GM21825 (cell line): ENCODE results near the gene HOXA5.

Experiments used
- ATAC-seq: cut with Tn5 transposase; IDR thresholded peaks from one replicate; pipeline ENCODE4 v1.9.1; 2021; ENCODE audit warnings: mild to moderate bottlenecking, moderate library complexity; ENCODE audit not compliant: unreplicated experiment

The HOXA5 gene

DNA sequence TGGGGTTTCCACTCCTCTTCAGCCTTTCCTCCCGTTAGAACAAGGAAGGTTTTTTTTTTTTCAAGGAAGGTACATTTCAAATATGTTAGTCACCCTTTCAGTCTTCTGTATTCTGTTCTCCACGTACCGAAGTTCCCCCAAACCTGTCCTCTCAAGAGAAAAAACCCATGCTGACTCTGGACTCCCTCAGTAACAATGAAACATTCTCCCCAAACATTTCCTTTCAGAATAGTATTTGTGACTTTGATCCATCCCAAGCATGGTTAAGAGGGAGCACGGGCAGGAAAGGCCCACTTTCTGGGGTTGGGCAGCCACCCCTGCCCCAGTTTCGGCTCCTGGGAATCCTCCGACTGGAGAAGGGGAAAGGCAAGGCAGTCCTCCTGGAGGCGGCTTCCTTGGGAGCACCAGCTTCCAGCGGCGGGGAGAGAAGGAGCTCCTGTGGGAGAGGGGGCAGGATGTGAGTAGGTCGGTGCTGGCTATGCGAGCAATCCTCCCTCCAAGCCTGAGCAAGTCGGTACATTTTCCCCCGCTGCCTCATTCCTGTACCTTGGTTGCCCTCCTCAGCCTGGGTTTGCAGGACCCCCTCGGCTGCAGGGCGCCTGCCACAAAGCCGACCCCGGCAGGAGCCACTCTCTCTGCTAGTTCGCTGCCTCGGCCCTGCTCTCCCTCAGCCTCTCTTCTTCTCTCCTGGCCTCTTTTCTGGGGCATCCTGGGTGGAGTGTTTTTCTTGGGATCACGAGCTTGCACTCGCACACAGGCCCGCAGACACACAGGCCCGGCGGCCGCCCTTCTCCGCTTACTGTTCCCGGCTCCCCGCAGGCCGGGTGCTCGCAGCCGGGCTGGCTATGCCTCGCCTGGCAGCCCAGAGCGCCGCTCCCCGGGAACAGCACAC lies 45.5 kb downstream of the HOXA5 start:
- ATAC-seq: no peak

DNA sequence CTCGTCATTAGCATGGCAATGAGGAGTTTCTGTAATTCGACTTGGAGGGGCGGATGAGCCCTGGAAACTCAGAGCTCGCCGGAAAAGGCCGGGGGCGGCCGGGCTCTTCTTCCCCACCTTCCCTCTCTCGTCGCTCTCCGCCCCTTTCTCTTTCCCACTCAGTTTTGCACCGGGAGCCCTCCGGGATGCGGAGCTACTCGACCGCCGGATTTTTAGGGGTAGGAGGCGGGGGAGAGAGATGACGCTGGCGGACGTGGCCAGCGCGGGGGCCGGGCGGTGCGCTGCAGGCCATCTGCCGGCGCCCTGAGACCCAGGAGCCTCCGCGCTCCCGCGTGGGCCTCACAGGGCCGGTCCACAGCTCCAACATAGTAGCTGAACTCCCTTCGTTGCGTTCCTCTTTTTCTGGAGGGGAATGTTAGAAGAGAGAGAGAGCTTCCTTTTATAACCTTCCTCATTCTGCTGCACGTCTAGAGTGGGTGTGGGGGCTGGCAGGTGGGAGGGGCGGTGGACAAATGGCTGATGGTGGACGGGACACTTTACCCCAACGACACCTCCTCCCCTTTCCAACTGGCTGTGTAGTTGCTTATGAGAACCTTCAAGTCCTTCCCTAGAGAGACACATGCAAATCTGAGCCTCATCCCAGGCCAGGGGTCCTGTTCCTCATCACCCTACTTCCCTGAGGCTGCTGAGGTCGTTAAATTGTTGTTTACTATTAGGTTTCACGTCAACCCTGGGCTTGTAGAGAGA lies 46.5 kb downstream of the HOXA5 start:
- no peak for ATAC-seq

- ATAC-seq: peak; percentile 85
Measured at GRCh38 chr7:27095897-27096767, 47.3 kb downstream of the HOXA5 start, which contains the start of gene HOXA1. HOXA1 (minus strand) TSS chr7:27096000; CDS start chr7:27095912, 88 bp downstream.

GRCh38 chr7:27095050-27095896 lies 48.2 kb downstream of the HOXA5 start:
- ATAC-seq: no peak

DNA sequence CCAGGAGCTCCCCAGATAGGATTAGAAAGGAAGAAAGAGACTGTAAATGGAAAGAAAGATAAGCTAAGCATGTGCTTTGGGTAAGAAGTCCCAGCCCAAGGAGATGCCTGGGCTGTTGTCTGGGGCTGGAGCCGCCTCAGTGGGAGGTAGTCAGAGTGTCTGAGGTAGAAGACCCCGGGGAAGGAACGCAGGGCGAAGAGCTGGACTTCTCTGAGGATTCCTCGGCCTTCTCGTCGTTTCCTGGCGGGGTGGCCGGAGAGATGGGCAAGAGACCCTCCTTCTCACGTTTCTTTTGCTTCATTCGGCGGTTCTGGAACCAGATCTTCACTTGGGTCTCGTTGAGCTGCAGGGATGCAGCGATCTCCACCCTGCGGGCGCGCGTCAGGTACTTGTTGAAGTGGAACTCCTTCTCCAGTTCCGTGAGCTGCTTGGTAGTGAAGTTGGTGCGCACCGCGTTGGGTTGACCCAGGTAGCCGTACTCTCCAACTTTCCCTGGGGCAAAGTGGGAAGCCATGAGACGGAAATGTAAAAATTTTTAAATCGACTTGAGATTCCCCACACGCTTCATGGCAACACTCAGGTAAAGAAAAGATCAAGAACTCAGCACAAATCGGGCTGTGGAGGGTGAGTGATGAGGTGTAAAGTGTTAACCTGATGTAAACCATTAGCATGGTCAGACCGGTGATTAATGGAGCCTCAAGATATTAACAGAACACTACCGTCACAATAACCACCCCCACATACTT lies 49.0 kb downstream of the HOXA5 start:
- no peak for ATAC-seq

DNA sequence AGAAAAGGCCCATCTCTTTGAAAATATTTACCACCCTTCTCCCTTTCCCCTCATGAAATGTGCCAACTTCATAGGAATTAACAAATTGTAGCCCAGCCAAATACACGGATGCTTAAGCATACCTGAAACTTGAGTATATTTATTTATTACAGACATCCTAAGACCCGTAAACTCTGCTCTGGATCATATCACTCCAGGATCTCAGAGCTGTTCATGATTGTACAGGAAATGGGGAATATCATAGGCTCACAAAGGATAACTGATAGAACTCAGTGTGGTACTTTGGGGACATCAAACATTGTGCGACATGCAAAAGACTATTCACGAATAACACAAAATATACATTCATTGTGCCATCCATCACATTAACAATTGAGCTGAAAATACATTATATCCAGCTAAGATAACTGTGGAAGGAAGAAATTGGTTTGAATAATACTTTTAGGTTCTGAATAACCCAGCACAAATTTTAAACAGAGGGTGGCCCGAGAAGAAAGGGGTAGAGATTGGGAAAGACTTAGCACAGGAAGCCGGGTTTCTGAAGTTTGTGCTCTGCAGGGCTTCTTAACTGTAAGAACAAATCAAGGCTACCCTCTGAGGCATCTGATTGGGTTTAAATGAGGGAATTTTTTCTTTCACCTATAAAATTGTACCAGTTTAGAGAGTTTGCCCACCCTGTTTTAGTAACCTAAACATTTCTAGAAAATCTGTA lies 50.1 kb downstream of the HOXA5 start:
- no peak for ATAC-seq

DNA sequence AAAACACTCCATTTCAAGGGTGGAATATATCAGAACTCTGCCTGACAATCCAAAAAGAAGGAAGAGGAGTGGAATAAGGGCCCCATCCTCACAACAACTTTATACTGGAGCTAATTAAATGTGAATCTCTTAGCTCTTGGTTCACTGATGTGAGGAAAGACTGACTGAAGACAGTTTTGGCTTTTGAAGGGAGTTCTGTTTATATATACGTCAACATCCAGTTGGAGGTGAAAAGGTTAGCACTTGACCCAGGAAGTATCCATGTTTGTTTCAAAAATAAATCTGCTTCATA lies 50.7 kb downstream of the HOXA5 start:
- ATAC-seq: no peak

- ATAC-seq: no peak
Measured at GRCh38 chr7:27091941-27092818, 51.3 kb downstream of the HOXA5 start.

DNA sequence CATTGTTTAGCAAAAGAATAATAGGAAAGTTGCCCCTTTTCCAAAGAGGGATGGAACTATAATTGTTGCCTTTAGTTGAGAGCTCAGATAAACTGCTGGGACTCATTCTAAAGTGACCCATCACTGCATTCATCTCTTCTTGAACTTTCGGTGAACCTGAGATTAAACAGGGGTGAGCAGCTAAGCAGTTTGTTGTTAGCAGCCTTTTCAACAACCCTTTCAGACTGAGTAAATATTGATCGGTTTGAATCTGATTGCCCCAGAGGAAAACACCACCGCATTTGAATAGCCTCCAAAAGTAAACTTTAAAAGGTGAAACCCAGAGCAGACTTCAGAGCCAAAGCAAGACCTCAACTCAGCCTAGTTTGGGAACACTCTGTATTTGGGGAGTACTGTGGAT lies 52.4 kb downstream of the HOXA5 start:
- ATAC-seq: no peak
